Colonic mucosa (tissue), 4 donors: Measurements from ENCODE around the gene RFESD. TPM values are rescaled to one million over a fixed set of nuclear protein-coding genes. Genes with fewer than 3 reads are reported as not detected.

Experiments
- DNase-seq: peaks from one replicate; pipeline ENCODE4 v3.0.0-alpha.2; 2020
- H3K27ac ChIP-seq: fragments of 200-600 bp; one replicate; pipeline ENCODE4 v1.8.0; 2021
- H3K27me3 ChIP-seq: fragments of 200-600 bp; one replicate; pipeline ENCODE4 v1.8.0; 2021
- H3K36me3 ChIP-seq: fragments of 200-600 bp; one replicate; pipeline ENCODE4 v1.8.0; 2021
- H3K4me1 ChIP-seq: fragments of 200-600 bp; one replicate; pipeline ENCODE4 v1.8.0; 2021; ENCODE audit warnings: mild to moderate bottlenecking
- H3K4me3 ChIP-seq: fragments of 200-600 bp; one replicate; pipeline ENCODE4 v1.8.0; 2021
- H3K9ac ChIP-seq, 2 donors: one replicate each; pipeline ENCODE4 v1.7.0; 2013; ENCODE audit warnings: control low read depth in 2 of 2, low read depth in 2 of 2, low read length in 2 of 2
- H3K9me3 ChIP-seq: fragments of 200-600 bp; one replicate; pipeline ENCODE4 v1.8.0; 2021
- intact Hi-C: fragments of 100-400 bp; cut with DNase I; formaldehyde crosslinking; loops from one replicate; pipeline ENCODE4 v1.14.1; 2022
- total RNA-seq, 2 donors: library from RNA; stranded (reverse); fragmentation: NEBNext Ultra II Directional in 1 of 2; extraction: Animal tissue kit (Norgen Biotek cat#: 25700) in 1 of 2; gene quantifications; one replicate each; pipeline ENCODE4 v1.2.1, GENCODE V29; 2021
- TF ChIP-seq, protein P1 (sequence below): fragments of 200-600 bp; IDR thresholded peaks from one replicate; pipeline ENCODE4 v1.8.0; 2022; ENCODE audit warnings: antibody characterized with exemption, mild to moderate bottlenecking
- donor health status: healthy.
- donor health status: DM: no; HTN: no; CAD: no.
- donor health status: DM: no; HTN: no; CAD: no.

The RFESD gene
- total RNA-seq, 2 donors from 2014 or later: 0.89 to 2.0 TPM

- Histone ChIP-seq H3K9ac (no peak overlapping the region), H3K27ac (no peak overlapping the region), H3K4me1 (no peaks in the 10 kb centered on the region), H3K27me3 (no peaks in the 10 kb centered on the region), H3K36me3 (no peaks in the 10 kb centered on the region), H3K9me3 (no peaks in the 10 kb centered on the region), H3K4me3 (no peak overlapping the region)
- TF ChIP-seq, protein P1, sequence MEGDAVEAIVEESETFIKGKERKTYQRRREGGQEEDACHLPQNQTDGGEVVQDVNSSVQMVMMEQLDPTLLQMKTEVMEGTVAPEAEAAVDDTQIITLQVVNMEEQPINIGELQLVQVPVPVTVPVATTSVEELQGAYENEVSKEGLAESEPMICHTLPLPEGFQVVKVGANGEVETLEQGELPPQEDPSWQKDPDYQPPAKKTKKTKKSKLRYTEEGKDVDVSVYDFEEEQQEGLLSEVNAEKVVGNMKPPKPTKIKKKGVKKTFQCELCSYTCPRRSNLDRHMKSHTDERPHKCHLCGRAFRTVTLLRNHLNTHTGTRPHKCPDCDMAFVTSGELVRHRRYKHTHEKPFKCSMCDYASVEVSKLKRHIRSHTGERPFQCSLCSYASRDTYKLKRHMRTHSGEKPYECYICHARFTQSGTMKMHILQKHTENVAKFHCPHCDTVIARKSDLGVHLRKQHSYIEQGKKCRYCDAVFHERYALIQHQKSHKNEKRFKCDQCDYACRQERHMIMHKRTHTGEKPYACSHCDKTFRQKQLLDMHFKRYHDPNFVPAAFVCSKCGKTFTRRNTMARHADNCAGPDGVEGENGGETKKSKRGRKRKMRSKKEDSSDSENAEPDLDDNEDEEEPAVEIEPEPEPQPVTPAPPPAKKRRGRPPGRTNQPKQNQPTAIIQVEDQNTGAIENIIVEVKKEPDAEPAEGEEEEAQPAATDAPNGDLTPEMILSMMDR: no peak
- intact Hi-C loops: no loop called here
- no peak for DNase-seq
Measured at GRCh38 chr5:95686651-95687050, 40.1 kb downstream of the RFESD start.

DNA sequence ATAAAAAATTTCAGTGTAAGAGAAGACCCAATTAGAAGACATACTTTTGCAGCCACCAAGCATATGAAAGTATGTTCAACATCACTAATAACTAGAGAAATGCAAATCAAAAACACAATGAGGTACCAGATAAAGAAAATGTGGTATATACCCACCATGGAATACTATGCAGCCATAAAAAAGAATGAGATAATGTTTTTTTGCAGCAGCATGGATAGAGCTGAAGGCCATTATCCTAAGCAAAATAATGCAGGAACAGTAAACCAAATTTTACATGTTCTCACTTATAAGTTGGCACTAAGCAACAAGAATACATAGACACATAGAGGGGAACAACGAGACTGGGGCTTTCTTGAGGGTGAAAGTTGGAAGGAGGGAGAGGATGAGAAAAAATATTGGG, 43.1 kb downstream of the RFESD start:
- Histone ChIP-seq H3K36me3 (no peaks in the 10 kb centered on the region), H3K27me3 (no peaks in the 10 kb centered on the region), H3K9ac (no peak overlapping the region), H3K27ac (no peak overlapping the region), H3K9me3 (no peaks in the 10 kb centered on the region), H3K4me1 (no peaks in the 10 kb centered on the region), H3K4me3 (no peak overlapping the region)
- TF ChIP-seq, protein P1: no peak
- no peak for DNase-seq
- intact Hi-C loops: no loop called here

- Histone ChIP-seq H3K9ac (no peak overlapping the region), H3K4me1 (no peaks in the 10 kb centered on the region), H3K27ac (no peak overlapping the region), H3K9me3 (no peaks in the 10 kb centered on the region), H3K4me3 (no peak overlapping the region), H3K36me3 (no peaks in the 10 kb centered on the region), H3K27me3 (no peaks in the 10 kb centered on the region)
- TF ChIP-seq, protein P1: no peak
- intact Hi-C loops: no loop called here
- no peak for DNase-seq
Measured at GRCh38 chr5:95690333-95690732, 43.8 kb downstream of the RFESD start.

DNA sequence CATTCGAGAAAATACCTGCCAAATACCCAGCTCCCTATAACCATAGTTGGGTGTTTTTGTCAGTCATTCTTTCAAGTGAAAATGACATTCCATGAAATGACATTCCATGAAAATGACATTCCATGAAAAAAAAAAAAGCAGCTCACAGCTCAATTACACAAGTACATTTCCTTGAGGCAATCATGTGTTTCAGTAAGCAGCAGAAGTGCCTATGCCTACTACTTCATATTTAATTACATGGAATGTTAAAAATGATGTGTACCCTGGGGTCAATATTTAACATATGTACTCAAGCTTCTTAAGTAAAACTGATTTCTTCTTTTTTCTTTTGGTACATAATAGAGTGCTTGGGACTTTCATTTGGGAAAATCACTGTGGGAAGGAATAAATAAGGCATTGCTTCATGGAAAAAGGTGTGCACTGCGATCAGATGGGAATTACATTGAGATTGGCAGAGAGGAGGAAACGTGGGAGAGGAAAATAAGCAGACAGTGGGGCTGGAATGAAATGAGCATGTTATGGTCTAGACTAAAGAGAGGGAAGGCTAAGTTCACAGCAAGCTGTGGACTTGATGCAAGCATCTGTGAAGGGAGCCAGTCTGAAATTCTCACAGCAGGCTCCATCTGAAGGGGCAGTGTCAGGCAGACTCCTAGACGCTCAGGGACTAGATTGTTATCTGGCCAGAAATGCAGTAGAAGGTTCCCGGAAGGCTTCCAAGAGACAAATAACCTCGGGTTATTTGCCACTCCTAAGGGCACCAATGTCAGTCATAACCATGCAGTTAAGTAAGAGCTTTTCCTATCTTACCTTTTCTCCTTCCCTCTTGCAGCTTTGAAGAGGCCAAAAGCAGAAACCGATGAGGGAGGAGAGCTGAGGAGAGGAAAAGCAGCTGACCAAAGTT, 51.5 kb downstream of the RFESD start:
- Histone ChIP-seq H3K27ac (no peak overlapping the region), H3K36me3 (no peaks in the 10 kb centered on the region), H3K4me3 (no peak overlapping the region), H3K9me3 (no peaks in the 10 kb centered on the region), H3K9ac (no peak overlapping the region), H3K27me3 (no peaks in the 10 kb centered on the region), H3K4me1 (no peaks in the 10 kb centered on the region)
- DNase-seq: no peak
- TF ChIP-seq, protein P1: no peak
- intact Hi-C loops: no loop called here

DNA sequence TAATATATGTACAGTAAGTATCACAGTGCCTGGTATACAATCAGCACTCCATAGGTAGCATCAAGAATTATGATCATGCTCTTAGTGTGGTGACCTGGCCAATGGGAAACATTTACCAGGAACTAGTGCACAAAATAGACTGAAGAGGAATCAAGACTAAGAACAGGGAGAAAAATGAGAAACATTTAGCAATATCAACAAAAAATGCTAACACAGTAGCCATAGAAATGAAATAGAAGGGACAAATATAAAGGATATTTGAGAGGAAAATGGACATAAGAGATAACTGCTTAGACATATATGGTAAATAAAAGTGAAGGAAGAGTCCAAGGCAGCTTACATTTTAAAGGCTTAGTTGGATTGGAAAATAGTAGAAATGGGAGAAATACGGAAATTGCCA, 52.8 kb downstream of the RFESD start:
- no peaks in the 10 kb centered on the region for H3K9me3 ChIP-seq
- H3K27me3 ChIP-seq: no peaks in the 10 kb centered on the region
- H3K27ac ChIP-seq: no peak overlapping the region
- no peak for DNase-seq
- H3K36me3 ChIP-seq: no peaks in the 10 kb centered on the region
- H3K4me1 ChIP-seq: no peaks in the 10 kb centered on the region
- TF ChIP-seq, protein P1: no peak
- no peak overlapping the region for H3K4me3 ChIP-seq
- intact Hi-C loops: no loop called here
- H3K9ac ChIP-seq: no peak overlapping the region
